ENCODE data around the gene RUFY3. TPM values are rescaled to one million over a fixed set of nuclear protein-coding genes. Genes with fewer than 3 reads are reported as not detected.

RUFY3 gene
- total and polyA plus RNA-seq, 9 of the 15 experiments (the other 6 are each of a cell fraction or from before 2014, with no cell fraction given) = 4.2 to 31.1 (median 21.5) TPM

- TF ChIP-seq, protein P1, sequence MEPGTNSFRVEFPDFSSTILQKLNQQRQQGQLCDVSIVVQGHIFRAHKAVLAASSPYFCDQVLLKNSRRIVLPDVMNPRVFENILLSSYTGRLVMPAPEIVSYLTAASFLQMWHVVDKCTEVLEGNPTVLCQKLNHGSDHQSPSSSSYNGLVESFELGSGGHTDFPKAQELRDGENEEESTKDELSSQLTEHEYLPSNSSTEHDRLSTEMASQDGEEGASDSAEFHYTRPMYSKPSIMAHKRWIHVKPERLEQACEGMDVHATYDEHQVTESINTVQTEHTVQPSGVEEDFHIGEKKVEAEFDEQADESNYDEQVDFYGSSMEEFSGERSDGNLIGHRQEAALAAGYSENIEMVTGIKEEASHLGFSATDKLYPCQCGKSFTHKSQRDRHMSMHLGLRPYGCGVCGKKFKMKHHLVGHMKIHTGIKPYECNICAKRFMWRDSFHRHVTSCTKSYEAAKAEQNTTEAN (CRISPR knock-in tag; IDR thresholded peaks at IDR 0.05) = no peak
- TF ChIP-seq CBFB (CRISPR knock-in tag; IDR thresholded peaks at IDR 0.05) (no peak), ZNF212 (CRISPR knock-in tag; IDR thresholded peaks at IDR 0.05) (no peak), XRCC5 (IDR thresholded peaks at IDR 0.05; ENCODE audit: low read depth, low read length) (no peak), POLR2B (IDR thresholded peaks at IDR 0.05; ENCODE audit: low read depth, partially characterized antibody) (peak; percentile 26), ZNF561 (CRISPR knock-in tag; conservative IDR thresholded peaks at IDR 0.05) (no peak), ELF2 (CRISPR knock-in tag; IDR thresholded peaks at IDR 0.05) (no peak), ZNF354B (CRISPR knock-in tag; IDR thresholded peaks at IDR 0.05) (no peak), TAF1 (IDR thresholded peaks at IDR 0.05; ENCODE audit: control insufficient read depth, extremely low read depth, insufficient read depth, low read length, severe bottlenecking) (peak; percentile 38), TRIM24 (IDR thresholded peaks at IDR 0.05) (no peak), NCOA4 (IDR thresholded peaks at IDR 0.05; ENCODE audit: partially characterized antibody) (no peak), ETV1 (tag; conservative IDR thresholded peaks at IDR 0.05; ENCODE audit: low read depth) (no peak), ZNF184 (CRISPR knock-in tag; IDR thresholded peaks at IDR 0.05) (no peak), MYC (IDR thresholded peaks at IDR 0.05; ENCODE audit: low read depth, low read length) (peak; percentile 96), MYC (CRISPR knock-in tag; IDR thresholded peaks at IDR 0.05; ENCODE audit: borderline replicate concordance, low read depth) (peak; percentile 69; the same call in 1 of the 2 replicates), NFXL1 (CRISPR knock-in tag; IDR thresholded peaks at IDR 0.05) (no peak)
- TF ChIP-seq, protein P2, sequence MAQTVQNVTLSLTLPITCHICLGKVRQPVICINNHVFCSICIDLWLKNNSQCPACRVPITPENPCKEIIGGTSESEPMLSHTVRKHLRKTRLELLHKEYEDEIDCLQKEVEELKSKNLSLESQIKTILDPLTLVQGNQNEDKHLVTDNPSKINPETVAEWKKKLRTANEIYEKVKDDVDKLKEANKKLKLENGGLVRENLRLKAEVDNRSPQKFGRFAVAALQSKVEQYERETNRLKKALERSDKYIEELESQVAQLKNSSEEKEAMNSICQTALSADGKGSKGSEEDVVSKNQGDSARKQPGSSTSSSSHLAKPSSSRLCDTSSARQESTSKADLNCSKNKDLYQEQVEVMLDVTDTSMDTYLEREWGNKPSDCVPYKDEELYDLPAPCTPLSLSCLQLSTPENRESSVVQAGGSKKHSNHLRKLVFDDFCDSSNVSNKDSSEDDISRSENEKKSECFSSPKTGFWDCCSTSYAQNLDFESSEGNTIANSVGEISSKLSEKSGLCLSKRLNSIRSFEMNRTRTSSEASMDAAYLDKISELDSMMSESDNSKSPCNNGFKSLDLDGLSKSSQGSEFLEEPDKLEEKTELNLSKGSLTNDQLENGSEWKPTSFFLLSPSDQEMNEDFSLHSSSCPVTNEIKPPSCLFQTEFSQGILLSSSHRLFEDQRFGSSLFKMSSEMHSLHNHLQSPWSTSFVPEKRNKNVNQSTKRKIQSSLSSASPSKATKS (CRISPR knock-in tag; IDR thresholded peaks at IDR 0.05) = no peak
- TF ChIP-seq, protein P3, sequence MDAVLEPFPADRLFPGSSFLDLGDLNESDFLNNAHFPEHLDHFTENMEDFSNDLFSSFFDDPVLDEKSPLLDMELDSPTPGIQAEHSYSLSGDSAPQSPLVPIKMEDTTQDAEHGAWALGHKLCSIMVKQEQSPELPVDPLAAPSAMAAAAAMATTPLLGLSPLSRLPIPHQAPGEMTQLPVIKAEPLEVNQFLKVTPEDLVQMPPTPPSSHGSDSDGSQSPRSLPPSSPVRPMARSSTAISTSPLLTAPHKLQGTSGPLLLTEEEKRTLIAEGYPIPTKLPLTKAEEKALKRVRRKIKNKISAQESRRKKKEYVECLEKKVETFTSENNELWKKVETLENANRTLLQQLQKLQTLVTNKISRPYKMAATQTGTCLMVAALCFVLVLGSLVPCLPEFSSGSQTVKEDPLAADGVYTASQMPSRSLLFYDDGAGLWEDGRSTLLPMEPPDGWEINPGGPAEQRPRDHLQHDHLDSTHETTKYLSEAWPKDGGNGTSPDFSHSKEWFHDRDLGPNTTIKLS (IDR thresholded peaks at IDR 0.05; ENCODE audit: borderline replicate concordance, low read depth) = no peak
- TF ChIP-seq, protein P4, sequence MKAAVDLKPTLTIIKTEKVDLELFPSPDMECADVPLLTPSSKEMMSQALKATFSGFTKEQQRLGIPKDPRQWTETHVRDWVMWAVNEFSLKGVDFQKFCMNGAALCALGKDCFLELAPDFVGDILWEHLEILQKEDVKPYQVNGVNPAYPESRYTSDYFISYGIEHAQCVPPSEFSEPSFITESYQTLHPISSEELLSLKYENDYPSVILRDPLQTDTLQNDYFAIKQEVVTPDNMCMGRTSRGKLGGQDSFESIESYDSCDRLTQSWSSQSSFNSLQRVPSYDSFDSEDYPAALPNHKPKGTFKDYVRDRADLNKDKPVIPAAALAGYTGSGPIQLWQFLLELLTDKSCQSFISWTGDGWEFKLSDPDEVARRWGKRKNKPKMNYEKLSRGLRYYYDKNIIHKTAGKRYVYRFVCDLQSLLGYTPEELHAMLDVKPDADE (conservative IDR thresholded peaks at IDR 0.05; ENCODE audit: control insufficient read depth, low read depth, low read length) = no peak
- TF ChIP-seq, protein P5, sequence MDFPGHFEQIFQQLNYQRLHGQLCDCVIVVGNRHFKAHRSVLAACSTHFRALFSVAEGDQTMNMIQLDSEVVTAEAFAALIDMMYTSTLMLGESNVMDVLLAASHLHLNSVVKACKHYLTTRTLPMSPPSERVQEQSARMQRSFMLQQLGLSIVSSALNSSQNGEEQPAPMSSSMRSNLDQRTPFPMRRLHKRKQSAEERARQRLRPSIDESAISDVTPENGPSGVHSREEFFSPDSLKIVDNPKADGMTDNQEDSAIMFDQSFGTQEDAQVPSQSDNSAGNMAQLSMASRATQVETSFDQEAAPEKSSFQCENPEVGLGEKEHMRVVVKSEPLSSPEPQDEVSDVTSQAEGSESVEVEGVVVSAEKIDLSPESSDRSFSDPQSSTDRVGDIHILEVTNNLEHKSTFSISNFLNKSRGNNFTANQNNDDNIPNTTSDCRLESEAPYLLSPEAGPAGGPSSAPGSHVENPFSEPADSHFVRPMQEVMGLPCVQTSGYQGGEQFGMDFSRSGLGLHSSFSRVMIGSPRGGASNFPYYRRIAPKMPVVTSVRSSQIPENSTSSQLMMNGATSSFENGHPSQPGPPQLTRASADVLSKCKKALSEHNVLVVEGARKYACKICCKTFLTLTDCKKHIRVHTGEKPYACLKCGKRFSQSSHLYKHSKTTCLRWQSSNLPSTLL (IDR thresholded peaks at IDR 0.05) = no peak
Measured at GRCh38 chr4:70705183-70706043, 16.4 kb upstream of the RUFY3 start (continued).

All from K562 (cell line).